Activated CD8-positive, alpha-beta memory T cell treated with anti-CD3 and anti-CD28 coated beads, Interleukin-2, amount 50 U/mL, for 1 hour (primary cell): ENCODE measurements around the gene ARL4A.
"Not testable (repeated sequence)": the region's sequence is repeated elsewhere in the genome, so short reads cannot be mapped to it uniquely, and the experiment has no call there.

Source experiments
- DNase-seq: peaks from one replicate; pipeline ENCODE4 v3.0.0-alpha.2; 2020; ENCODE audit errors: extremely low read depth

The ARL4A gene

DNA sequence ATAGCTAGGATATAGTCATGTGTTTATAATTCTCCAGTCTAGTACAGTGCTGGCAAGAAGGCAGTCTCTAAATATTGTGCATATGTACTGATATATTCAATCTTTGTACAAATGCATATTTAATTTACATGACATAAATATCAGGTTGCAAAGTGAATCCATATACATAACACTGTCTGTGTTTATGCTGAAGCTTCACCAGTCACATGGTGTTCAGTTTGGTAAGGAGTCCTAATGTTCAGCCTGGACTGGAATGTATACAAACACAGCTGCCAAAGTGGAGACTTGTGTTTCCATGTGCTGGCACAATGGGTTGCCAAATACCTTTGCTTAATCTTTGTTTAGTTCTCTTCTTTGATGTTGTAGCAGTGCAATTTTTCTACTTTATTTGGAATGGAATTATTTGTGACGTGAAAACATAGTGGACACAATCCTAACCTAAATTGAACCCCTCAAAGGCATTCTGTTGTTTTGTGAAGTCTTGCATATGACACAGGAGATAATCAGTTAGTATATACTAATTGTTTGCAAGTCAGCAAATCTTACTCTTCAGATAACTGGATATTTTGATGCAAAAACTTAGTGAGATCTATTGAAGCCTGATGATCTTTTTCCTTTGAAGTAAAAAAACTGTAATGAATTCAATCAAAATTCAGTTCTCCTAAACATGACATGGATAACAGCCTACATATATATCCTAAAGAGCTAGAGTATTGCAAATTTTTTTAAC, 17.3 kb upstream of the ARL4A start:
- no peak for DNase-seq

DNA sequence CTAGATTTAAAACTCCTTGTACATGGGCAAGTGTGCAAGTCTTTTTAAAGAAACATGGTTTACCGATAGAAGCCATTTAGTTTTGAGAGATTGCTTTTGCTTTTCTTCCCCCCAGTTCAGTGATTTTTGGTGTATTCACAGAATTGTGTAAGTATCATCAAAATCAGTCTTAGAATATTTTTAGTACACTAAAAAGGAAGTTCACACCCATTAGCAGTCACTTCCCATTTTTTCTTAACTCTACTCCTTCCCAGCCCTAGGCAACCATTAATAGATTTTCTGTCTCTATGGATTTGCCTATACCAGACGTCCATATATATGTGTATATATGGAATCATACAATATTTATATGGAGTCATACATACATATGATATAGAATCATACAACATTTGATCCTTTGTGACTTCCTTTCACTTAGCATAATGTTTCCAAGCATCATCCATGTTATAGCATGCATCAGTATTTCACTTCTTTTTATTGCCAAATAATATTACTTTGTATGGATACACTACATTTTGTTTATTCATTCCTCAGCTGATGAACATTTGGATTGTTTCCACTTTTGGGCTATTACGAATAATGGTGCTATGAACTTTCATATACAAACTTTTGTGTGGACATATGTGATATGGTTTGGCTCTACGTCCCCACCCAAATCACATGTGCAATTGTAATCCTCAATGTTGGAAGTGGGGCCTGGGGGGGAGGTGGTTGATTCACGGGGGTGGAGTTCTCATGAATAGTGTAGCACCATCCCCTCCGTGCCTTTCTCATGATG, 16.5 kb upstream of the ARL4A start:
- no peak for DNase-seq

DNA sequence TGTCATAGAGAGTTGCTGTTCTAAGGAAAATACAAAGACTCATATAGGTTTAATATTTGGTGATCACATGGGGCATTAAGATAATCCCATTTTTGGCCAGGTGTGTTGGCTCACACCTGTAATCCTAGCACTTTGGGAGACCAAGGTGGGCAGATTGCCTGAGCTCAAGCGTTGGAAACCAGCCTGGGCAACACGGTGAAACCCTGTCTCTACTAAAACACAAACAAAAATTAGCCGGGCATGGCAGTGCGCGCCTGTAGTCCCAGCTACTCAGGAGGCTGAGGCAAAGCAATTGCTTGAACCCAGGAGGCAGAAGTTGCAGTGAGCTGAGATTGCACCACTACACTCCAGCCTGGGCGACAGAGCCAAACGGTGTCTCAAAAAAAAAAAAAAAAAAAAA, 14.0 kb upstream of the ARL4A start:
- not testable (repeated sequence) for DNase-seq

DNA sequence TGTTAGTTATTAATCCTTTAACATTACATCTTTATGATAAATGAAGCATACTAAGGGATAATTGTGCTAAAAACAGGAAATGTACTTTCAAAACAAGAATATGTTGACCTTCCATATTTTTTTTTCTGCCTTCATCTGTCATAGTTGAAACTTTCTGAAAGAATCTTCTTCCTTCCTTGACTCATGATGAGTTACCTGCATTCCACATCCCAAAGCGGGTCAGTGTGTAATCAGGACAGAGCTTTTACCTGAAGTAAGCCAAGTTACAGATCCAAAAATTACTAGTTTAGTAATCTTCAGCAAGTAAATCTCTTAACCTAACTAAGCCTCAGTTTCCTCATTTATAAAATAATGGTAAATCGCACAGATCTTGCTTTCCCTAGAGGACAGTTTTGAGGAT, 13.4 kb upstream of the ARL4A start:
- no peak for DNase-seq

DNA sequence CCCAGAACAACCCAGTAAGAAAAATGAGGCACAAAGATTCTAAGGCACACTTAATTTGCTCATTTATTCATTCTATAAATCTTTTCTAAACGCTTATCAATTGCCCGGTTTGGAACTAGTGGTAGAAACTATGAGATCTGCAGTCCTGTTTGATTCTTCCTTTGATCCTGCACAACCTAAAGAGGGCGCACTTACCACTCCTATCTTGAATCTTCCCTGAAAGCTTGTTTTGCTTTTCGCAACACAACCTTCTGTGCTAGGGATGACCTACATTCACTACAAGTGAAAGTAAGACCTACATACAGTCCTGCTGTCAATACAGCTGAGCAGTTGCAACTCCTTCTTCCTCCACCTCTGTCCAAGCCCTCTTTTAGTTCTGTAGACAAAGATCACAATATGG, 12.6 kb upstream of the ARL4A start:
- DNase-seq = no peak

GRCh38 chr7:12683678-12684585, 3.5 kb upstream of the ARL4A start:
- no peak for DNase-seq

- no peak for DNase-seq
Observed at GRCh38 chr7:12684733-12685132, 2.7 kb upstream of the ARL4A start.

DNA sequence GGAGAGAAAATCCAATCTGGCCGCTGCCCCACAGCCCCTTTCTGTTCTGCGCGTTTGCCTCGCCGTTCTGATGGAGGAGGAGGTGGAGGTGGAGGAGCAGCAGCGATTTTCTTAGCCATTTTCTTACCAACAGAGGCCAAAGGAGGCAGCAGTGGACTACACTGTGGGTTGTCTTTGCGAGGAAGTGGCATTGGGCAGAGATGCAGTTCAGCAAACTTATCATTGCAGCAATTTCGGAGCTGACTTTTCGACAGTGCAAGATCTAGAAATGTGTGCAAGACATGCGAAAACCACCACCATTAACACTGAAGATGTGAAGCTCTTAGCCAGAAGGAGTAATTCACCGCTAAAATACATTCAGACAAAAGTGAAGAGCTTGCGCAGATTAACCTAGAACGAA, 1.9 kb upstream of the ARL4A start:
- DNase-seq = no peak

GRCh38 chr7:12686234-12686890, 1.1 kb upstream of the ARL4A start:
- DNase-seq = peak; percentile 92

GRCh38 chr7:12687718-12688171, 312 bp downstream of the ARL4A start:
- no peak for DNase-seq

GRCh38 chr7:12688485-12689170, 1.2 kb downstream of the ARL4A start:
- not testable (repeated sequence) for DNase-seq

GRCh38 chr7:12689451-12689850, 2.0 kb downstream of the ARL4A start:
- DNase-seq = no peak

DNA sequence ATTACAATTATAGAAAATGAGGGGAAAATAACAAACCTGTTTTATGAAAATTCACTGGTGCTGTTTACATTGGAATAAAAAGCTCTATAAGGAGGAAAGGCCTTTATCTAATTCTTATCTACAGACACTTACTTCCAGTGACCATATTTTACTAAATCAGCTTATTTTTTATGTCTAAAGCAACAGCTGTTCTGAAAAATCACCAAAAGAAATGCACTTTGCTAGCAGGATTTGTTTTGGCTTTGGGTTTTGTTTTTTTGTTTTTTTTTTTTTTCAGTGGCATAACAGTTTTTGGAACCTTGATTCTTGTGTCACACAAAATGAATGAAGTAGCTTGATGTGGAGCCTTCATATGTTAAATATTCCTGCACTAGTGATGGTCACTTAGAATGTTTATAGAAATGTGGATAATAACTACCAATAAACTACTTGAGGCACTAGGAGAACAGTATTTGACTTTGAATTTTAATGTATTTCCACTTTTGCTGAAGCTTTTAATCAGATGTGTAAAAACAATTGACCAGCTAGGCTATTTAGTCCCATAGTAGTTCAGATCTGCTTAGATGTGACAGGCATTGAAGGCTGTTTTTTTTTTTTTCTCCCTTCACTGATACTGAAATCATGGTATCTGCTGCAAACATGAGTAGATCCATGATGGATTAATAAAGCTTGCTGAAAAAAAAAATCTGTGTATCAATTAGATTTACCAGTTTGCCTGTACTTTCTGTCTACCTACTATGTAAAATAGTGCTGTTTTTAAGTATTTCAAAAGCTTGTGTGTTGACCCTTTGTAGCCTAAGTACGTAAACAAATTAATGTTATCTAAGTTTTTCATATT, 2.8 kb downstream of the ARL4A start:
- no peak for DNase-seq

DNA sequence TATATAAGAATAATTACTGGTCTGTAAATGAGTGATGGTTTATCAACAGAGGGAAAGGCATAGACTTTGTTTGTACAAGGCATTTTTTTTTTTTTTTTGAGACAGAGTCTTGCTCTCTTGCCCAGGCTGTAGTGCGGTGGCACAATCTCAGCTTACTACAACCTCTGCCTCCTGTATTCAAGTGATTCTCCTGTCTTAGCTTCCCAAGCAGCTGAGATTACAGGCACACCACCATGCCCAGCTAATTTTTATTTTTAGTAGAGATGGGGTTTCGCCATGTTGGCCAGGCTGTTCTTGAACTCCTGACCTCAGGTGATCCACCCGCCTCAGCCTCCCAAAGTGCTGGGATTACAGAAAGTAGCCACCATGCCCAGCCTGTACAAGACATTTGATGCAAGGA, 4.0 kb downstream of the ARL4A start:
- DNase-seq = not testable (repeated sequence)

- DNase-seq = no peak
Observed at GRCh38 chr7:12692035-12692434, 4.6 kb downstream of the ARL4A start.

DNA sequence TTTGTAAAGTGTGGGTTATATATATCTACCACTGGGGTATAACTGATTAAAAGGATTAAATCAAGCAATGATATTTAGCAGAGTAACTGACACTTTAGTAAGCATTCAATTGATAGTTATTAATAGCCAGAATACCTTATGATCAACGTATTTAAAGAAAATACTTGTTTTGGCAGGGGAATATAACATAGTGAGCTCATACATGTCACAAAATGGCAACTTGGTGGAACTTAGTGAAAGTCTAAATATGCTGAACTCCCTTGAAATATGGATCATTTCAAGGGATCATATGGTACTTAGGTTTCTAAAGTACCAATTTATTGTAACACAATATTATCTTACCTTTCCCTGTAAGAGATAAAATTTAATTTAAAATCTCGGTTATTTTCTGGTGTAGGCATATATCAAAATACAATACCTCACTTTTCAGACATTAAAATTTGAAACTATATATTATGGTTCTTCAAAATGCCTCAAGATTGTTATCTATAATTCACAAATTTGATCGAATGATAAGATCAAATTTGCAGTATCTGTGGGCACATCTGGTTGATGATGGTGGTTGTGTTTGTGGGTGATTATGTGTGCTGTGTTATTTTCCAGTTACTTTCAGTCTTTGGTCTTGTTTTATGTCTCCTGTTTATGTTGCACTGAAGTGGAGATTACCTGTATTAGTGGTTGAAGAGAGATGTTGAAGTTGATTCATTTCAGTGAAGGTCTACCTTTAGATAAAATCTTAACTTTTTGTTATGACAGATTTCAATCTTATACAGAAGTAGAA, 5.2 kb downstream of the ARL4A start:
- DNase-seq = no peak

DNA sequence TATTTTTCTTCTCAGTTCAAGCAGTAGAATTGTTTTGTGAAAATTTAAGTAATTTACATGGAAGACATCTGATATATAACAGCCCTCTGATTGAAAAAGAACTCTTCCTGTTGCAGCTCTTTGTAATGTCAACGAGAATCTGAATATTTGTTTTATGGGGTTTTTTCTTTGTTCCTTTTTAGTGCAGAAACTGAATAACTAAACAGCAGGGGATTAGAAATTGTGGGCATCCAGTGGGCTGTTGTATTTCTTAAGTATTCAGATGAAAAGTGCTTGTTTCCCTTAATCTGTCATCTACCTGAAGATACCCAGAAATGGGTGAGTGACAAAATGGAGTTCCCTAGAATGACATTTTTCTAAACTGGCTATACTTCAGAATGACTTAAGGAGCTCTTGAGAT, 7.4 kb downstream of the ARL4A start:
- DNase-seq = no peak

DNA sequence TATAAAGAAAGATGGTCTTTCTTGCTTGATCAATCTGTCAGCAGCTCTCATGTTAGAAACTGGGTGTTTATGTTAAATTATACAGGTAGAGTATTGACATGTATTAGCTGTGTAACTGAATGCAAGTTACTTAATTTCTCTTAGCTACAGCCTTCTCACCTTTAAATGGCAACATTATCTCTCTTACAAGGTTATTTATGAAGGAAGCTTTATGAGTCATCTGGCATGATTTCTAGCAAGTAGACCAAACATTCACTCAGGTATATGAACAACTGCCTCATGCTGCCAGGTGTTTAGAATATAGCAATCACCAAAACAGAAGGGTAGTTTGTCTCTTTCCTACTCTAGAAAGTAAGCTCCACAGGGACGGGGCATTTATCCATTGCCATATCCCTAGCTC, 8.5 kb downstream of the ARL4A start:
- no peak for DNase-seq

DNA sequence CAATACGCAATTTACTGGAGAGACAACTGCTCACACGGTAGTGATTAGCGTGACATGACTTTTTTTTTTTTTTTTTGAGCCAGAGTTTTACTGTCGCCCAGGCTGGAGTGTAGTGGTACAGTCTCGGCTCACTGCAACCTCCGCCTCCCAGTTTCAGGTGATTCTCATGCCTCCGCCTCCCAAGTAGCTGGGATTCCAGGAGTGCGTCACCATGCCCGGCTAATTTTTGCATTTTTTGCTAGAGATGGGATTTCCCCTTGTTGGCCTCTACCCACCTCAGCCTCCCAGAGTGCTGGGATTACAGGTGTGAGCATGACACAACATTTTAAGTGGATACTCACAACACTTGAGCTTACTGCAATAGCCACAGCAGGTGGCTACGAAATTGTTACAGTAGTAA, 11.9 kb downstream of the ARL4A start:
- no peak for DNase-seq
